ENCODE measurements around the gene WNT16.
A peak's percentile ranks its signal among the peaks of the same experiment; 100 is the strongest.

Gene WNT16

GRCh38 chr7:121355574-121355973, 26.8 kb downstream of the WNT16 start:
- Histone ChIP-seq H3K4me3 (replicated peaks; ENCODE audit: low read depth, low read length) (no peak overlapping the region), H3K36me3 (ENCODE audit: control insufficient read depth, insufficient read depth, low read length) (peaks cover 4% of the 10 kb centered on the region), H3K27me3 (replicated peaks; ENCODE audit: control insufficient read depth, insufficient read depth, low read length) (no peaks in the 10 kb centered on the region)
- TF ChIP-seq CTCF (IDR thresholded peaks at IDR 0.05; ENCODE audit: insufficient read depth, low read length, poor library complexity, severe bottlenecking) = no peak
- no peak for DNase-seq (ENCODE audit: extremely low read depth, insufficient read length)

GRCh38 chr7:121360564-121360963, 31.8 kb downstream of the WNT16 start:
- Histone ChIP-seq H3K27me3 (replicated peaks; ENCODE audit: control insufficient read depth, insufficient read depth, low read length) (no peaks in the 10 kb centered on the region), H3K4me3 (replicated peaks; ENCODE audit: low read depth, low read length) (no peak overlapping the region), H3K36me3 (ENCODE audit: control insufficient read depth, insufficient read depth, low read length) (0 out of 2 replicates have a peak, but pooled peaks cover 1% of the 10 kb centered on the region)
- no peak for DNase-seq (ENCODE audit: extremely low read depth, insufficient read length)
- TF ChIP-seq CTCF (IDR thresholded peaks at IDR 0.05; ENCODE audit: insufficient read depth, low read length, poor library complexity, severe bottlenecking) = no peak

- H3K4me3 ChIP-seq (replicated peaks; ENCODE audit: low read depth, low read length) = no peak overlapping the region
- no peak for DNase-seq (ENCODE audit: extremely low read depth, insufficient read length)
- H3K36me3 ChIP-seq (ENCODE audit: control insufficient read depth, insufficient read depth, low read length) = no peaks in the 10 kb centered on the region
- no peaks in the 10 kb centered on the region for H3K27me3 ChIP-seq (replicated peaks; ENCODE audit: control insufficient read depth, insufficient read depth, low read length)
- peak; percentile 60 for TF ChIP-seq CTCF (IDR thresholded peaks at IDR 0.05; ENCODE audit: insufficient read depth, low read length, poor library complexity, severe bottlenecking)
Measured at GRCh38 chr7:121366852-121367431, 38.1 kb downstream of the WNT16 start.

DNA sequence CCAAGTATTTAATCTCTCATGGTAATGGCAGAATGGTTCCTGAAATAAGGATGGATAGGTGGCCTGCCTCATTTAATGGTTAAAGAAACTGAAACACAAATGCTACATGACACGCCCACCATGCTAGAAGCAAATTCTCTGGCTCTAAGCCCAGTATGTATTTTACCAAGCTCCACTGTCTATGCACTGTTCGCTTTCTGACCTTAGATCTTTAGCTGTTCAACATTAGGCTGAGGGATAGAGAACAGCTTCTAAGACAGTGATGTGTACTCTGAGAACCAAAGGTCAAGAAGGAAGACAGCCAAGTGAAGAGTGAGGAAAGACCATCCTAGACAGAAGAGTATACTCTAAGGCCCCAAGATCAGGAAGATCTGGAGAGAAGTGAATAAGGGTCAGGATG, 40.7 kb downstream of the WNT16 start:
- no peak for TF ChIP-seq CTCF (IDR thresholded peaks at IDR 0.05; ENCODE audit: insufficient read depth, low read length, poor library complexity, severe bottlenecking)
- Histone ChIP-seq H3K27me3 (replicated peaks; ENCODE audit: control insufficient read depth, insufficient read depth, low read length) (no peaks in the 10 kb centered on the region), H3K4me3 (replicated peaks; ENCODE audit: low read depth, low read length) (no peak overlapping the region), H3K36me3 (ENCODE audit: control insufficient read depth, insufficient read depth, low read length) (no peaks in the 10 kb centered on the region)
- DNase-seq (ENCODE audit: extremely low read depth, insufficient read length) = no peak

GRCh38 chr7:121371367-121371766, 42.6 kb downstream of the WNT16 start:
- H3K36me3 ChIP-seq (ENCODE audit: control insufficient read depth, insufficient read depth, low read length) = no peaks in the 10 kb centered on the region
- no peak for TF ChIP-seq CTCF (IDR thresholded peaks at IDR 0.05; ENCODE audit: insufficient read depth, low read length, poor library complexity, severe bottlenecking)

GRCh38 chr7:121371883-121372282, 43.1 kb downstream of the WNT16 start:
- TF ChIP-seq CTCF (IDR thresholded peaks at IDR 0.05; ENCODE audit: insufficient read depth, low read length, poor library complexity, severe bottlenecking) = no peak
- Histone ChIP-seq H3K36me3 (ENCODE audit: control insufficient read depth, insufficient read depth, low read length) (no peaks in the 10 kb centered on the region), H3K27me3 (replicated peaks; ENCODE audit: control insufficient read depth, insufficient read depth, low read length) (no peaks in the 10 kb centered on the region), H3K4me3 (replicated peaks; ENCODE audit: low read depth, low read length) (no peak overlapping the region)
- no peak for DNase-seq (ENCODE audit: extremely low read depth, insufficient read length)

More at GRCh38 chr7:121371367-121371766, 42.6 kb downstream of the WNT16 start:
- DNase-seq (ENCODE audit: extremely low read depth, insufficient read length) = no peak
- Histone ChIP-seq H3K4me3 (replicated peaks; ENCODE audit: low read depth, low read length) (no peak overlapping the region), H3K27me3 (replicated peaks; ENCODE audit: control insufficient read depth, insufficient read depth, low read length) (no peaks in the 10 kb centered on the region)

All from GM06990 (cell line).